Activated CD8-positive, alpha-beta memory T cell treated with anti-CD3 and anti-CD28 coated beads, Interleukin-2, amount 50 U/mL, for 1 hour (primary cell): Measurements from ENCODE around the gene CDR2.
A peak's percentile ranks its signal among the peaks of the same experiment; 100 is the strongest.

Source experiments
- DNase-seq: peaks from one replicate; pipeline ENCODE4 v3.0.0-alpha.2; 2020; ENCODE audit errors: extremely low read depth

Gene CDR2

DNA sequence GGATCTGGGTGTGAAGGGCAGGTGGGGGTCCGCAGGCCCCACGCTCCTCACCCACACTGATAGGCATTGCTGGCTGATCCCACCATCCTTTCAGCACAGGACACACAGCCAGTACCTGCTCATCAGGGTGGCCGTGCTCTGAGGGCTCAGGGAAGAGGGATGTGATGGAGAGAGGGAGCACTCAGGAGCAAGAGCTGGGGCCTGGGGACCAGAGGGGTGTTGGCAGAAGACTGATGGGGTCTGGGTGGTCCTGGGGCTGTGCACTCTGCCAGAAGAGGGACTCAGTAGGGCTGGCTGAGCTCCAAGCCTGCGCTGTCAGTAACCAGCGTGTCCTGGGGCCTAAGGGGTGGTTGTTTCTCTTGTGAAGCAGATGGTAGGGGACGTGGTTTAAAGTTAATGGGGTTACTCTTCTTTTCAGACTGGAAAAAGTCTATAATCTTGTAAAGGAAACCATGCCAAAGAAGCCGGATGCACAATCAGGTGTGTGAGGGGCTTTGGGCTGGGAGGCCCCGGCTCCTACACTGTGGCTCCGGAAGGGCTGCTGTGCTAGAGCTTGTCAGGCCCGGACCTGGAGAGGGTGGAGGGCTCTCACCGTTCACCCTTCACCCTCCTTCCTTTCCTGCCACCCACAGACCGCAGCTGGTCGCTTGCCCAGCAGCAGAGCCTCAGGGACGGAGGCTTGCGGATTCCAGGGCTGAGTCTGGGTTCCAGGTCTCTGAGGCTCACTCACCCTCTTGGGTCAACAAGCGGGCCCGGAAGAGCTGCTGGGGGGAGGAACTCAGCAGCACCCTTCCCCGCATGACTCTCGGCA is 49.4 kb downstream of the CDR2 start:
- no peak for DNase-seq

DNA sequence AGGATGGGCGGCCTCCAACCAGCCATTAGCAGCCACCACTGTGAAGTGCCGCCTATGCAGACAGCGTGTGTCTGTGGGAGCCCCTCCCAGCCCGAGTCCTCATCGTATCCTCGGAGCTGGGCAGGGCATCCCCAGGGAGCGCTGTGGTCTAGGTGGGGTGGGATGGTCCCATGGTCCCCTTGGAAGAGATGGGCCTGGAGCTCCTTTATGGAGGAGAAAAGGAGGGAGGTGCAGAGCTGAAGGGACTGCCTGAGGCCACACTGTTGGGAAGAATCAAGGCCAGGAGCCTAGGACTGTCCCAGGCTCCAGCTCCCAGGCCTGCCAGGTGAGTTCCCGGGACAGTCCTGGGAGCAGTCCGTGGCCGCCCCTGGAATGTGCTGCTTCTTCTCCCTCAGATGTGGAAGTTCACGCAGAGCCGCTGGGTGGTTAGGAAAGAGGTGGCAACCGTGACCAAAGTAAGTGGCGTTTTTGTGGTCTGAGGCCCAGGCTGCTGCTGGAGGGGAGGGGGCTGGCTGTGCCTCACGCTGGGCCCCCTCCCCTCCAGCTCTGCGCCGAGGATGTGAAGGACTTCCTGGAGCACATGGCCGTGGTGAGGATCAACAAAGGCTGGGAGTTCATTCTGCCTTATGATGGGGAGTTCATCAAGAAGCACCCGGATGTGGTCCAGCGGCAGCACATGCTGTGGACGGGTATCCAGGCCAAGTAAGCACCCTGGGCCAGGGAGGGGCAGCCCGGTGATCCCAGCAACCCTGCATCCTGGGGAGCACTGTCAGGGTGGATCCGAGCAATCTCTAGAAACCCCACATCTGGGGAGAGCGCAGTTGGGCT is 50.2 kb downstream of the CDR2 start:
- DNase-seq = no peak

DNA sequence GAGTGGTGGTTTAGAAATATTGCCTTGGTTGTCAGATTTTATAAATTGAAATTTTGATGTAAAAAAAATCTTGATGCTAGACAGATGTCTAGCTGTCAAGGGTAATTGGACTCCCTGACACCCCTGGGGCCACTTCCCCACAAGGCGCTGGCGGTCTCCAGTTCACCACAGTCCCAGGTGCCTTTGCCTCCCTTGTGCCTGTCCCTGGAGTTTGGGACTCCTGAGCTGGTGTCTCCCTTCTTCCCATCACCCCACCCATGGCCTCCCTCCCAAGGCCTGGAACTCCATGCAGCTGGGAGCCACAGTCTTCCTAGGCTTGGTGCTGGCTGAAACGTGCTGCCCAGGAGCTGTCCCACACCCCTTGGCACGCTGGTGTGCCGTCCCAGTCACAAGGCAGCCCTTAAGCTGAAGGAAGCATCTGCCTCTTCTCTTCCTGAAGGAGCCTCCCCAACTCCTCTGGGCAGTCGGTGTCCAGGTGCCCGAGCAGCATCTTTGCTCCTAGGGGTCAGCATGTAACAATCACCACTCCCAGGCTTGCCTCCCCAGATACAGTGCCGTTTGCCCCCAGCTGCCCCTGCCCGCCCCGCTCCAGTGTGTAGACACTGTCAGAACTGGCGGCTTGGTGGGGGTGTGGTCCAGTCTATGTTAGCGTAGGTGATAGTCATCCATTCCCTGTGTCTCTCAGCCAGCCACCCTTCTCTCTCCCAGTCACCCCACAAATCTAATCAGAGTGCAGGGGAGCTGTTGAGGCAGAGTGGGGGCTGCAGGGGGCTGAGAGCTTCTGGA is 51.1 kb downstream of the CDR2 start:
- DNase-seq = no peak

DNA sequence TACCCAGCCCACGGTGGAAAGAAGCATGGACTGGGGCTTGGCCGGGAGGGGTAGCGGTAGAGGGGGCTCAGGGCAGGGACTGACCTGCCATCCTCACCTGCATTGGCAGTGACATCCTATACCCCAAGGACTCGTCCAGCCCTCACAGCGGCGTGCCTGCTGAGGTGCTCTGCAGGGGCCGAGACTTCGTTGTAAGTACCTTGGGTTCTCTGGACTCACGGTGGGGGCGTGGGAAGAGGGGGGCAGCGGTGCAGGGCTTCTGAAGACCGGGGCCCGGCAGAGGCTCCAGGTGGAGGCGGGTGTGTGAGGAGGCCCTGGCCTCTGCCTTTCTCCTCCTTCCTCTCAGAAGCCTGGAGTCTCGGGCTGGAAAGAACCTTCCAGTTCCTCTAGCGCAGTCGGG is 51.7 kb downstream of the CDR2 start:
- DNase-seq = no peak

DNA sequence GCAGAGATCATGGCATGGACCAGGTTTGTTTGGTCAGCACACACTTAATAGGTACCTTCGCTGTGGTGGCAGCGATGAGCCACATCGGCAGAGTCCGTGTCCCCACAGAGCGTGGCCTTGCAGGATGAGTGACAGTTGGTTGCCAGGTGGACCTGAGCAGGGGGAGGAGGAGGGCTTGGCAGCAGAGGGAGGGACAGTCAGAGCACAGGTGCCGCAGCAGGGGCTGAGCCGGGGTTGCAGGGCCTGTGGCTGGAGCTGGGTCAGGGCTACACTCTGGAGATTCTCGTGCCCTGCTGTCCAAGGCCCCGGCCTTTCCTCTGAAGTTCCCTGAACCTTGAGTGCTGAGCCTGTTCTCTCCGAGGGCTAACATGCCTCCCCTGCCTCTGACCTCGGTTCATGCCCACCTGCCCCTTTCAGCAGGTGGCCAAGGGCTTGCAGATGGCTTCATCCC is 52.4 kb downstream of the CDR2 start:
- DNase-seq = no peak

DNA sequence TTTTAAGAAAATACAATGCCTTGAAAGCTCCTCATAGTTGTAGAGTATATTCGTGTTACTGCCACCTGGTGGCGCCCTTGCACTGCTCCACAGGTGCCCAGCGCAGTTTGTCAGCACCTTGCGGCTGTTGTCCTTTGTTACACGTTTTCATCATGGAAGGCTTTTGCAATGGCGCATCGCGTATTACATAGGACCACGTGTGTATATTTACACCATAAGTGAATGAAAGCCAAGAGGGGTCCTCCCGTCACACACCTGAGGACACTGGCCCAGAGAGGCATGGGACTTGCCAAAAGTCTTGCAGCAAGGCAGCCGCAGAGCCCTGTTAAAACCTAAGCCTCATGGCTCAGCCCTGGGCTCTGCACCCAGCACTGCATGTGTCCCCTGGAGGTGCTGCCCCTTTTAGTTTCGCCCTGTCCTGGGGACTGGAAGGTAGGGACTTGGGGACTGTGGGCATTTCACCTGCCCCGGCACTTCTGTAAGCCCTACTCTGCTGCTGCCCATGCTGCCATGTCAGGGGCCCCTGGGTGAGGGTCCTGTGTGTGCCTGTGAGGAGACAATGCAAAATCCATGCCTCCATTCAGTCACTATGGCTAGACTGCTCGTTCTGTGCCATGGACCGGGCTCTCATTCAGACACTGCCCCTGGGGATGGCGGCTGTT is 52.9 kb downstream of the CDR2 start:
- peak; percentile 37 for DNase-seq

DNA sequence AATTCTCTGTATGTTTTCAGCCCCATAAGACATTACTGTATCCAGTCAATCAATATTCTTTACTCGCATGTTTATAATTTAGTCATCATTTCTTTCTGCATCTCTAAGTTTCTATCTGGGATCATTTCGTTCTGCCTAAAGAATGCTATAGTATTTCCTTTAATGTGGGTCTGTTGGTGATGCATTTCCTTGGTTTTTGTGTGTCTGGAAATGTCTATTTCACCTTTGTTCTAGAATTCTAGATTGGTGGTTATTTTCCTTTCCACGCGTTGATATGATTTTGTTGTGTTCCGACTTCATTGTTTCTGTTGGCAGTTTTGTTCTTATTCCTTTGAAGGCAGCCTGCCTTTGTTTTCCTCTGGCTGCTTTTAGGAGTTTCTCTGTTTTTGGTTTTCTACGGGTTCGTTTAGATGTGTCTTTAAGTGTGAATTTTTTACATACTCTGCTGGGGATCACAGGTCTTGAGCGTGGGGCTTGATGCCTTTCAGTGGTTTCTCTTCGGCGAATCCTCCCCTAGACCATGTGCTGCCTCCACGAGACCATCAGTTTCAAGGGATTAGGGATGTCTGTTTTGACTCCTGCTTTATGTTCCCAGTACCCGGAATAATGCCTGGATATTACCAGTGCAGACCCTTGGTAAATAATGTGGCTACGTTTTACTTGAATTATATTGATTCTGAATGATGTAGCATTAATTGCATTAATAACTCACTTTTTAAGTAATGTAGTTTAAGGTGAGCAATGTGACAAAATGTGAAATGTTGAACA is 53.7 kb downstream of the CDR2 start:
- no peak for DNase-seq

DNA sequence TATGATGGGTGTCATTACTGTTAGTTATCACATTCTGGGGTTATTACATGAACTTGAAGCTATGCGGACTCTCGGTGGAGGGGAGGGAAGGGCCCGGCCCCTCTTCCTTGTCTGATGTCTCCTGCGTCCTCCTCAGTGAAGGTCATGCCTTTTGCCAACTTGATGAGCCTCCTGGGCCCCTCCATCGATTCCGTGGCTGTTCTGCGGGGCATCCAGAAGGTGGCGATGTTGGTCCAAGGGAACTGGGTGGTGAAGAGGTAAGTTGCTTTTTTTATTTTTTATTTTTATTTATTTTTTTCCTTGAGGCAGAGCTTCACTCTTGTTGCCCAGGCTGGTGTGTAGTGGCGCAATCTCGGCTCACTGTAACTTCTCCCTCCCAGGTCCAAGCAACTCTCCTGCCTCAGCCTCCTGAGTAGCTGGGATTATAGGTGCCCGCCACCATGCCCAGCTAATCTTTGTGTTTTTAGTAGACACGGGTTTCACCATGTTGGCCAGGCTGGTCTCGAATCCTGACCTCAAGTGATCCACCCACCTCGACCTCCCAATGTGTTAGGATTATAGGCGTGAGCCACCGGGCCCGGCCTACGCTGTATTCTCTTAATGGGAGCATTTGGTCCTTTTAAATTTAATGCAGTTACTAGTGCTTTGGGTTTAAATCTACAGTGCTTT is 55.6 kb downstream of the CDR2 start:
- DNase-seq = no peak

DNA sequence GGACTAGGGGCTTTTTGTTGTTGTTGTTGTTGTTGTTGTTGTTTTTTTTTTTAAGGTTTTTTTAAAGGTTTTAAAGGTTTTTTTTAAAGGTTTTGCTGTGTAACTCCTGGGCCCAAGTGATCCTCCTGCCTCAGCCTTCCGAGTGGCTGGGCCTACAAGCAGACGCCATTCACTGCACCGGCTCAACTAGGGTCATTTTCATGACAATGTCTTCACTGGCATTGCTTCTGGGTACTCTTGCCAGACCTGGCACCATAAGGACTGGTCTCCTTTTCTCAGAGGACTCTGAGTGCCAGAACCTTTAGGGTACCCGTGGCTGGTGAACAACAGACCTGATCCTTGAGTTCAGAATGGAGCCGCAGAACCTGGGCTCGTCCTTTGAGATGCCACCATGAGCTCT is 56.8 kb downstream of the CDR2 start:
- no peak for DNase-seq

DNA sequence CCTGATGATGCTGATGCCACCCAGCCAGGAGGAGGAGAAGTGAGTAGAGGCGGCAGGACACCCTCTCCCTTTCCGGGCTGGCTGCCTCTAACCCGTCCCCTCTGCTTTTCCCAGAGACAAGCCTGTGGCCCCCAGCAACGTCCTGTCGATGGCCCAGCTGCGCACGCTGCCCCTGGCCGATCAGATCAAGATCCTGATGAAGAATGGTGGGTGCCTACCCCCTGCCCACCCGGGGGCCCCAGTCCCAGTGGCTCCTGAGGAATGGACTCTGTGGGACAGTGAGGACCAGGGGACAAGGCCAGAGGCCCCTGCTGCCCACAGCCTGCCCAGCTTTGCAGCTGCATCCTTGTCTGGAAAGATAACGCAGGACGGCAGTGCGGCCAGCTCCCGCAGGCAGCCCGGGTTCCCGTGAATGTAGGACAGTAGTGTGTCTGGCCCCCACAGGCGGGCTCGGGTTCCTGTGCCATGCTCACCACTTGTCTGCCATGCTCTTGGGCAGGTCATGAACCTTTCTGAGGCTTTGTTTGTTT is 57.4 kb downstream of the CDR2 start:
- no peak for DNase-seq

DNA sequence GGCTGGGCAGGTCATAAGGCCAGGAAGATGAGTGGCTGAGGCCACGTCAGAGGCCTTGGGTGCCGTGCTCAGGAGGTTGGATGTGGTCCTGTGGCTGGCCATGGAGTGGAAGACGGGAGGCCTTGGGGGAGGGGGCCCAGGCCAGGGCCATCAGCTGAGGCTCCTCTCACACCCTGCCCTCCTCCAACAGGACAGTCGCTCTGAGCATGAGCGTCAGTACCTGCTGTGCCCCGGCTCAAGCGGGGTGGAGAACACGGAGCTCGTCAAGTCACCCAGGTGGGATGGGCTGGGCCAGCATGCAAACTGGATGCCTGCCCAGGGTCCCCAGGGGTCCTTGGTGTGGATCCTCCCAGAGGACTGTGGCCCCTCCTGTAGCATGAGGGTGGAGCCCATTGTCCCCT is 58.0 kb downstream of the CDR2 start:
- DNase-seq = no peak

DNA sequence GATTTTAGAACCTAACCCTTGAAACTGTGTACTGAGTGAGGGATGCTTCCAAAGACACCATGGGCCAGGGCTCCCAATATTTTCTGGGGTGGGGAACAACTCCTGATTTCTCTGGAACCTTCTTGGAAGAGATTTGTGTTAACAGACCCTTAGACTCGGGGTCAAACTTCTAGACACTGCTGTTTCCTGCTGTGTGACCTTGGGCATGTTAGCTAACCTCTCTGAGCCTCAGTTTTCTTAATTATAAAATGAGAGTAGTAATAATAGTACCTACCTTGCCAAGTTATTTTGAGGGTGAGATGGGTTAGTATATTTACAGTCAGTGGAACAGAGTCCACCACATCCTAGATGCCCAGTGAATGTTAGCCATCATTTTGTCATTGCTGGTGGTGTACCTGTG is 58.4 kb downstream of the CDR2 start:
- DNase-seq = no peak

DNA sequence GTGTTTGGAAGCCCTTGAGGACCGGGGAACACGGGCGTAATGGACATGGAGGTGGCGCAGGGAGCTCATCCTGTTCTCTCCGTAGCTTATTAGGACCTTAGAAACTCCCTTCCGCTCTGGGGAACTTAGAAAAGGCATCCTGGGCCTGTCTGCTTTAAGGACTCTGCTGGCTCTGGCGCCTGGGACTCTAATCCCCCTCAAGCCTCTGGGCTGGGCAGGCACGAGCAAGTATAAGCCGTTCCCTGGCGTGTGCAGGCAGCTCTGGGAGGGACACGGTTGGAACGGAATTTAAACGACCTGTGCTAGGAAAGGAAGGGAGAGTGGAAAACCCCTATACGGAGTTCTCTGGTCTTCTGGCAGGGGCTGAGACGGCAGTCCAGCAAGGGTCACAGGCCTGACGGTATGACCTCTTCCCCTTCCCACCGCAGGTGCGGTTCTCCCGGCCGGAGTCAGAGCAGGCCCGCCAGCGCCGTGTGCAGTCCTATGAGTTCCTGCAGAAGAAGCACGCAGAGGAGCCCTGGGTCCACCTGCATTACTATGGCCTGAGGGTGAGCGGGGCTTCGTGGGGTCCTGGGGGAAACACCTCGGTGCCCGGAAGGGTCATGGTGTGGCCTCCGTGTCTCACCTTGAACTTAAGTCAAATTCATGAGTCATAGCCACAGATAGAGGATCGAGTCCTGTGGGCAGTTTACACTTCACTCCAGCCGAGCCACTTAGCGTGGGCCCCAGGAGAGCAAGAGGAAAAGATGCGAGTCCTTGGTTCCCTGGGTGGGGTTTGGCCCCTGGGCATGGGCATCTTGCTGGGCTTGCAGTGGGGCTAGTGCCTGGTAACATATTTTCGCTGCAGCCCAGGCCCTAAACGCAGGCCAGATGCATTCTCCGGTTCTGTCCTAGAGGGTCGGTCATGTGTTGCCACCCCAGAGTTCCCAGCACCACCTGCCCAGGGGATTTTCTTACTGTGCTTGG is 59.5 kb downstream of the CDR2 start:
- DNase-seq = no peak

DNA sequence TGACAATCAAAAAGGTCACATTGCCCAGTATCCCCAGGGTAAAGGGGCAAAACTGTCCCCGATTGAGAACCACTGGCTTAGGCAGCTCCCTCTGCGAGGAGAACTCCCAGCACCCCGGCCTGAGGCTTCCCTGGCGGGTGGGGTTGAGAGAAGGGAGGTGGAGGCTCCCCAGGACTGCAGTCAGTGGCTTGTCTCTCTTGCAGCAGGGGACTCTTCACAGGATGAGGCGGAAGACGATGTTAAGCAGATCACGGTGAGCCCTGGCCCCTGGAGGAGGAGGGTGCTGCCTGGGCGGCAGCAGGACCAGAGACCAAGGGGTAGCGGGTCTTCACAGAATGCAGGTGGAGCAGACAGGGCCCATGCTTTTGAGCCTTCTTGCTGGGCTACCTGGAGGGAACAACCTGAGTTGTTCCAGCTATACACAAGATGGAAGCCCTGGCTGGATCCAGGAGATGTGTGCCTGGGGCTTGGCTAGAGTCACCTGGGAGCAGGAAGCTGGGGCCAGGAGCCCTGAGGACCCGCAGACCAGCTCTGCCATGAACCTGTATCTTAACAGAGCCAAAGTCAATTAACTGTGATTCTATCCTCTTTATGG is 60.4 kb downstream of the CDR2 start:
- no peak for DNase-seq

DNA sequence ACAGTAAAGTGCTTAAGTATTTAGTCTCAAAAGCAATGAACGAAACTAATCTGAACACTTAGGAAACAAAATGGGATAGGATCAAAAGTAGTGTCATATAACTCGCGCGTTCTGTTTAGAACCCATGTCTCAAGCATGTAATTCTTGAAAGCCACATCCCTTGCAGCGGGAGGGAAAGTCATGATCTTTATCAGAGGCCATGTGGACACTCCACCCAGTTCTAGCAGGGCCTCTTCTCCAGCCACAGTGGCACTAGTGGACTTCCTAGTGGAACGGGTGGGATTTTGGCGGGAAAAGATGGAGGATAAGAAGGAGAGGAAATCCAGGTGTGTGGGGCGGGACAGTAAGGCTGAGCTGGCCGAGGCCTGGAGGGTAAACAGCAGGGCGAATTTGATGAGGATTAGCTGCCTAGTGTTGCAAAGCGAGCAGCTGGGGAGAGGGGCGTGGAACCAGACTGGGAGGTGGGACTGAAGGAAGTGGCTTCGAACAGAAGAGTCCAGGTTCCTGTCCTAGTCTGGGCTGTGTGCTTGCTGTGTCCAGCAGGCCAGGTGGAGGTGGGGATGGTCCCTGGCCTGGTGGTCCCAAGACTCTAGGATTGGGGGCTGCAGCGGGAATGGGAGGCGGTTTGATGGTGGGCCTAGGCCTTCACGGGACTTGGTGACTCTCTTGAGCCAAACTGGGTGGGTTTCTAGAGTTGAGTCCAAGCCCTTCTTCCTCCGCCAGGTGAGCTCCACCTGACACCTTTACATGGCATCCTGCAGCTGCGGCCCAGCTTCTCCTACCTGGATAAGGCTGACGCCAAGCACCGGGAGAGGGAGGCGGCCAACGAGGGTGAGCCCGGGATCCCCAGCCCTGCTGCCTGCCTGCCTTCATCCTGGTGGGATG is 61.3 kb downstream of the CDR2 start:
- no peak for DNase-seq

DNA sequence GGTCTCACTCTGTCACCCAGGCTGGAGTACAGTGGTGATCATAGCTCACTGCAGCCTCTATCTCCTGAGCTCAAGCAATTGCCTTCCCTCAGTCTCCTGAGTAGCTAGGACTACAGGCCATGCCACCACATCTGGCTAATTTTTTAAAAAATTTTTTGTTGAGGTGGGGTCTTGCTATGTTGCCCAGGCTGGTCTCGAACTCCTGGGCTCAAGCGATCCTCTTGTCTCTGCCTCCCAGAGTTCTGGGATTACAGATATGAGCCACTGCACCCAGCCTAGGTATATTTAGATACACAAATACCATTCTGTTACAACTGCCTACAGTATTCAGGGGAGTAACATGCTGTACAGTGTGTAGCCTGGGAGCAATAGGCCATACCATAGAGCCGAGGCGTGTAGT is 62.9 kb downstream of the CDR2 start:
- no peak for DNase-seq

DNA sequence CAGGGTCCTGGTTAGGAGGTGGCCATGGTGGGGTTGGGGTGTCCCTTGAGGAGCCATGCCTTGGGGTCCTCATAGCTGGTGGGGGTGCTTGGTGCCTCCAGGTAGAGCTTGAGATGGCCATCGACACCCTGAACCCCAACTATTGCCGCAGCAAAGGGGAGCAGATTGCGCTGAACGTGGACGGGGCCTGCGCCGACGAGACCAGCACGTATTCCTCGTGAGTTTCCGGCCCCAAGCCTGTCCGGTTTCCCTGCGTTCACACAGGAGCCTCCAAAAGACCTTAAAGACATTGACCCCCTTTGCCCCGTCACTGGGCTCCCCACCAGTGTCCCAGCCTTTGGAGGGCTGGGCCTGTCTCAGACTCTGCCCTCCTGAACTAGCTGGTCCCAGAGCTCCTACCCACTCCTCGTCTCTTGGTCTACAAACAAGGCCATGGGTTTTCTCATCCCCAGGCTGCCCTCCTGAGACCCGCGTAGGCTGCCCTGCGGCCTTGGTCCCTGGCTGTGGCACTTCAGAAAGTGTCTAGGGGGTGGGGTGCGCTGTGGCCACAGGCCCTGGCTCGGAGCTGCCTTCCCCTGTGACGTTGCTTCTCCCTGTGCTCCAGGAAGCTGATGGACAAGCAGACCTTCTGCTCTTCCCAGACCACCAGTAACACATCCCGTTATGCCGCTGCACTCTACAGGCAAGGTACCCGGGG is 65.4 kb downstream of the CDR2 start:
- DNase-seq = no peak
